ENCODE data around the gene TPSAB1.

DNA sequence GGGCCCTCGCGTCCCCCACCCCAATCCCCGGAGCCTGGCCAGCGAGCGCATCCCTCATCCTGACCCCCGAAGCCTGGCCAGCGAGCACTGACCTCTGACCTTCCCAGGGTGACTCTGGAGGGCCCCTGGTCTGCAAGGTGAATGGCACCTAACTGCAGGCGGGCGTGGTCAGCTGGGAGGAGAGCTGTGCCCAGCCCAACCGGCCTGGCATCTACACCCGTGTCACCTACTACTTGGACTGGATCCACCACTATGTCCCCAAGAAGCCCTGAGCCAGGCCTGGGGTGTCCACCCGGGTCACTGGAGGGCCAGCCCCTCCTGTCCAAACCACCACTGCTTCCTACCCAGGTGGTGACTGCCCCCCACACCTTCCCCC, 17.7 kb downstream of the TPSAB1 start:
- TF ChIP-seq, protein P1, sequence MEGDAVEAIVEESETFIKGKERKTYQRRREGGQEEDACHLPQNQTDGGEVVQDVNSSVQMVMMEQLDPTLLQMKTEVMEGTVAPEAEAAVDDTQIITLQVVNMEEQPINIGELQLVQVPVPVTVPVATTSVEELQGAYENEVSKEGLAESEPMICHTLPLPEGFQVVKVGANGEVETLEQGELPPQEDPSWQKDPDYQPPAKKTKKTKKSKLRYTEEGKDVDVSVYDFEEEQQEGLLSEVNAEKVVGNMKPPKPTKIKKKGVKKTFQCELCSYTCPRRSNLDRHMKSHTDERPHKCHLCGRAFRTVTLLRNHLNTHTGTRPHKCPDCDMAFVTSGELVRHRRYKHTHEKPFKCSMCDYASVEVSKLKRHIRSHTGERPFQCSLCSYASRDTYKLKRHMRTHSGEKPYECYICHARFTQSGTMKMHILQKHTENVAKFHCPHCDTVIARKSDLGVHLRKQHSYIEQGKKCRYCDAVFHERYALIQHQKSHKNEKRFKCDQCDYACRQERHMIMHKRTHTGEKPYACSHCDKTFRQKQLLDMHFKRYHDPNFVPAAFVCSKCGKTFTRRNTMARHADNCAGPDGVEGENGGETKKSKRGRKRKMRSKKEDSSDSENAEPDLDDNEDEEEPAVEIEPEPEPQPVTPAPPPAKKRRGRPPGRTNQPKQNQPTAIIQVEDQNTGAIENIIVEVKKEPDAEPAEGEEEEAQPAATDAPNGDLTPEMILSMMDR (IDR thresholded peaks at IDR 0.05): no peak
- TF ChIP-seq POLR2A (IDR thresholded peaks at IDR 0.05) (no peak), POLR2AphosphoS5 (IDR thresholded peaks at IDR 0.05) (no peak)

All from prostate gland (tissue), 2 donors.